Measurements from ENCODE around the gene WWTR1. TPM values are rescaled to one million over a fixed set of nuclear protein-coding genes. Genes with fewer than 3 reads are reported as not detected.
A peak's percentile ranks its signal among the peaks of the same experiment; 100 is the strongest.

WWTR1 gene
- total RNA-seq, 1 donor from 2014 or later: 15.0 TPM

DNA sequence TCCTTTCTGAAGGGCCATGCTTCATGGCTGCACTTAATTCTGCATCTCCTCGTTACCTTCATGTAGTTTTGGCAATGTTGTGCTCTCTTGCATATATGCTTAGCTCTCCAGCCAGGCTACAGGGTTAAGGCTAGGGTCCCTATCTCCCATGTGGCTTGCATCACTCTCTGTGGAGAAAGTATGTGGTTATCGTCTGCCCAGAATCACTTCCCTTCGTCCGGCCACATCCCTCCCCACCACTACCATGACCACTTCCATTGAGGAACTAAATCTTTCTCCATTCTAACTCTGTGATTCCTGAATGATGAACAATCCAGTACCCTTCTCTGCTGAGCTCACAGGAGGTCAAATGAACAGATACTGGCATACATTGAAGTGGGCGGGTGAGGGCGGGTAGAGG, 34.0 kb downstream of the WWTR1 start:
- H3K27me3 Mint-ChIP-seq: no peaks in the 10 kb centered on the region
- TF ChIP-seq, protein P1, sequence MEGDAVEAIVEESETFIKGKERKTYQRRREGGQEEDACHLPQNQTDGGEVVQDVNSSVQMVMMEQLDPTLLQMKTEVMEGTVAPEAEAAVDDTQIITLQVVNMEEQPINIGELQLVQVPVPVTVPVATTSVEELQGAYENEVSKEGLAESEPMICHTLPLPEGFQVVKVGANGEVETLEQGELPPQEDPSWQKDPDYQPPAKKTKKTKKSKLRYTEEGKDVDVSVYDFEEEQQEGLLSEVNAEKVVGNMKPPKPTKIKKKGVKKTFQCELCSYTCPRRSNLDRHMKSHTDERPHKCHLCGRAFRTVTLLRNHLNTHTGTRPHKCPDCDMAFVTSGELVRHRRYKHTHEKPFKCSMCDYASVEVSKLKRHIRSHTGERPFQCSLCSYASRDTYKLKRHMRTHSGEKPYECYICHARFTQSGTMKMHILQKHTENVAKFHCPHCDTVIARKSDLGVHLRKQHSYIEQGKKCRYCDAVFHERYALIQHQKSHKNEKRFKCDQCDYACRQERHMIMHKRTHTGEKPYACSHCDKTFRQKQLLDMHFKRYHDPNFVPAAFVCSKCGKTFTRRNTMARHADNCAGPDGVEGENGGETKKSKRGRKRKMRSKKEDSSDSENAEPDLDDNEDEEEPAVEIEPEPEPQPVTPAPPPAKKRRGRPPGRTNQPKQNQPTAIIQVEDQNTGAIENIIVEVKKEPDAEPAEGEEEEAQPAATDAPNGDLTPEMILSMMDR (IDR thresholded peaks at IDR 0.05; ENCODE audit: unreplicated experiment): no peak
- H3K36me3 Mint-ChIP-seq (ENCODE audit: insufficient read depth): peaks cover 3% of the 10 kb centered on the region
- peaks cover 2% of the 10 kb centered on the region for H3K4me1 Mint-ChIP-seq (ENCODE audit: low read depth)
- DNase-seq (ENCODE audit: low spot score, unreplicated experiment): no peak
- no peaks in the 10 kb centered on the region for H3K9me3 Mint-ChIP-seq (ENCODE audit: low read depth)
- no peak overlapping the region for H3K4me3 Mint-ChIP-seq (ENCODE audit: low read depth)
- no peak overlapping the region for H3K27ac Mint-ChIP-seq

DNA sequence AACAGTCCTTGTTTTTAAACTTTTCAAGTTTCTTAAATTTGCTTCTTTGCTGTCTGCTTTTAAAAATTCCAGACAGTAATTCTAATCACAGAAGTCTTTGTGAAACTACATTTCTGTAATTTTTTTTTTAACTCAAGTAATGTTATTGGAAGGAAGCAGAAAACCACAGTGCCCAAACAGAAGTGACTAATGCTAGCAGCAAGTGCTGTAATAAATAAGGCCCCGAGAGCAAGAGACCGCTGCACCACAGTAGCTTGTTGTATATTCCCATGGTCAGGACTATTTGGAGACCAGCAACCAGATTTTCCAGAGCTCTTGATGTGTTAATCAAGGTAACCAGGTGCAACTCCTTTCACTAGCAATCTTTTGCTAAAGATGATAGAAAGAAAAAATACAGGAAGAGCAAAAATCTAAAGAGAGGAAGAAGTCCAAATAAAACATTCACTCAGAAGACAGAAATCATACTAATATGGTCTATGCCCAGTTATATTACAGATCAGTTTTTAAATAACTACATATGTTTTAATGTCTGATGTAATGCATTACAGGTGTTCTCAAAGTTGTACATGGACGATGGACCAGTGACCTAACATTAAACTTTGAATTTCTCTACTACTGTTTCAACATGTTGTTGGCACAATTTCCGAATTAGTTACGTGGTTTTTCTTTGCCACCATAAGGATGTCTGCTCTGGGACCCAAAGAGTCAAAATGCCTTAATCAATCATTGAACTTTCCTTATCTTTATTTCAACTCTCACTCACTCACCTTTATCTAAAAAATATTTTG, 36.4 kb downstream of the WWTR1 start:
- Mint-ChIP-seq H3K9me3 (ENCODE audit: low read depth) (no peaks in the 10 kb centered on the region), H3K27ac (no peak overlapping the region), H3K4me1 (ENCODE audit: low read depth) (peaks cover 3% of the 10 kb centered on the region)

DNA sequence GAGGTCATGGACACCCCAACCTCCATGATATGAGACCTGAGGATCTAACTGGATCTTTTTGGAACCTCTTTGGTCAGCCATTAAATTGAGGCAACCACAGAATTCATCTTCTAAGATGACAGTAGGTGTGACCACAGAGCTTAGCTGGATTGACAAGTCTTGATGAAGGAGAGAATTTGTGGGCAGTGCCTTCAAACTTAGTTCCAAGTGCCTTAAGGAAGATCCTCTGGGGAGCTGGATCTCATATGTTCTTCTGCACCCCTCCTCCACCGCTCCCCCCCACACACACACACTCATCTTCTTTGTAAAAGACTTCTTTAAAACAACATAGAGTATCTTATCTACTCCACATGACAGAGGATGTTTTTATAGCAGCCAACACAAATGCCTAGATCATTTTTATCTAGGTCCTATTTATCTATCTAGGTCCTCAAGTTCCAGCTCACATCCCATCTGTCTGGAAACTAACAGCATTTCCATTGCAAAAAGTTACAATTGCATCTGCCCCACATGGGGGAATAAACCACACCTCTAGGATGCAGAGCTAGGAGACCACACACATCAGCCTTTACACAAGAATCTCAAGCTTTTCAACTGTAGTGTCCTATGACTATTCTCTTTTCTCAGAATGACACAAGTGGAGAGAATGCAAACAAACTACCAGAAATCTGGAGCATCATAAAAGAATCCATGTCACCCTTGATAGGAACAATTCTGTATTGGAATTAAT, 37.4 kb downstream of the WWTR1 start:
- no peak for DNase-seq (ENCODE audit: low spot score, unreplicated experiment)
- H3K4me3 Mint-ChIP-seq (ENCODE audit: low read depth): no peak overlapping the region
- H3K9me3 Mint-ChIP-seq (ENCODE audit: low read depth): no peaks in the 10 kb centered on the region
- no peaks in the 10 kb centered on the region for H3K27me3 Mint-ChIP-seq
- peaks cover 4% of the 10 kb centered on the region for H3K4me1 Mint-ChIP-seq (ENCODE audit: low read depth)
- H3K36me3 Mint-ChIP-seq (ENCODE audit: insufficient read depth): no peaks in the 10 kb centered on the region
- H3K27ac Mint-ChIP-seq: no peak overlapping the region
- TF ChIP-seq, protein P1 (IDR thresholded peaks at IDR 0.05; ENCODE audit: unreplicated experiment): no peak

More for the DNA sequence above, 36.4 kb downstream of the WWTR1 start:
- TF ChIP-seq, protein P1 (IDR thresholded peaks at IDR 0.05; ENCODE audit: unreplicated experiment): no peak
- peaks cover 1% of the 10 kb centered on the region for H3K36me3 Mint-ChIP-seq (ENCODE audit: insufficient read depth)
- no peaks in the 10 kb centered on the region for H3K27me3 Mint-ChIP-seq
- no peak for DNase-seq (ENCODE audit: low spot score, unreplicated experiment)
- no peak overlapping the region for H3K4me3 Mint-ChIP-seq (ENCODE audit: low read depth)

DNA sequence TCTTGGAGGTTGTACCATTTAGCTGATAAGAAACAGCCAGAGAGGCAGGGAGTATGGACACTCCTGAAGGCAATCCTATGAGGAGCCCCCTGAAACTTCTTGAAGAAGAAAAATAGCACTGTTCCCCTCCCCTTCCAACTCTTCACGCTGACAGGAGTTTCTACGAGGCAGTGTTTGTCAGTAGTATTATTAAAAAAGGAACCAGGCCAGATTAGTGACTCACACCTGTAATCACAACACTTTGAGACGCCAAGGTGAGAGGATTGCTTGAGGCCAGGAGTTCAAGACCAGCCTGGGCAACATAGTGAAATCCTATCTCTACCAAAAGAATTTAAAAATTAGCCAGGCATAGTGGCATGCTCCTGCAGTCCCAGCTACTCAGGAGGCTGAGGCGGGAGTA, 38.7 kb downstream of the WWTR1 start:
- Mint-ChIP-seq H3K36me3 (ENCODE audit: insufficient read depth) (no peaks in the 10 kb centered on the region), H3K27me3 (no peaks in the 10 kb centered on the region), H3K9me3 (ENCODE audit: low read depth) (no peaks in the 10 kb centered on the region), H3K4me3 (ENCODE audit: low read depth) (no peak overlapping the region), H3K4me1 (ENCODE audit: low read depth) (peaks cover 4% of the 10 kb centered on the region), H3K27ac (no peak overlapping the region)
- DNase-seq (ENCODE audit: low spot score, unreplicated experiment): no peak
- TF ChIP-seq, protein P1 (IDR thresholded peaks at IDR 0.05; ENCODE audit: unreplicated experiment): no peak

DNA sequence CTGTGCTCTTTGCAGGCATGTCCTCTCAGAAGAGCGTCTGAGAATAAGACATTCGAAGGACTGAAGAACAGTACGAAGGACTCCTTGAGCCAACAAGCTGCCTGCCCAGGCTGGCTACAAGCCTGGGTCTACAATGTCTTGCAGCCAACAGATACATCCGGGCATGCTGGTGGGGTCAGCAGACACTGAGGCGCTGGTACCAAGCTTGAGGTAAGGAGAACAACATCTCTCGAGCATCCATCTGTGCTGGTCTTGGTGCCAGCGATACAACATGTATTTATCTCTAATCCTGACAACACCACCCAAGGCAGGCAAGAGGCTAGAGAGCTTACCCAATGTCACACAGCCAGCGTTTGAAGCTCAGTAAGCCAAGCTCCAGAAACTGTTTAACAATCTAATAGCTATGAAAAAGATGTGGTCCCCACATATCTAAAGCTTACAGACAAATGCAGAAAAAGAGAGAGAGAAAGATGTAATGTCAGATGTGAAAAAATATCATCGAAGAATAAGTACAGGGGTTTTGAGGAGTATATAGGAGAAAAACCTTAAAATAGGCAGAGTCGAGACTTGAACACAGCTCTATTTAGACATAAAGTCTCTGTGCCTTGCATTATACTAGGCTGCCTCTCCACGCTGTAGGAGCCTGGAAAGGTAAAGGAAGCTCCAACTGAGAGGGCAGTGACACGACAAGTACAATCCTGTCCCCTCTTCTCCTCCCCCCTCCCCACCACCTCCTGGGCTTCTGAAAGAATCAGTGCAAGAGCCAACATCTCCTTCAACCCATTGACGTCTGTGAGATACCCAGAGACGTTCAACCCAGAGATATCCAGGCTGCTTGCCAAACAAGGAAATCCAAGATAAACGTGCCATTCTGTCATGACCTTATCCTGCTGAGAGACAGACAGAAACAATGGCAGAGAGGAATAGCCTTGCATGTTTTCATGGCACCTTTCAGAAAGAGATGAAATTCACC, 39.4 kb downstream of the WWTR1 start:
- Mint-ChIP-seq H3K27ac (peak overlapping the region; percentile 27), H3K9me3 (ENCODE audit: low read depth) (no peaks in the 10 kb centered on the region), H3K36me3 (ENCODE audit: insufficient read depth) (no peaks in the 10 kb centered on the region), H3K4me1 (ENCODE audit: low read depth) (peaks cover 4% of the 10 kb centered on the region), H3K27me3 (no peaks in the 10 kb centered on the region), H3K4me3 (ENCODE audit: low read depth) (no peak overlapping the region)
- DNase-seq (ENCODE audit: low spot score, unreplicated experiment): no peak
- TF ChIP-seq, protein P1 (IDR thresholded peaks at IDR 0.05; ENCODE audit: unreplicated experiment): no peak

Measured in progenitor cell of endocrine pancreas (in vitro differentiated cells).